Keratinocyte (primary cell): ENCODE results near the gene HOXB6.

Experiments used
- CTCF ChIP-seq, 3 experiments: IDR thresholded peaks in 1 of 3; conservative IDR thresholded peaks in 1 of 3; optimal IDR thresholded peaks in 1 of 3; 2 replicates in 2 of 3; 3 replicates in 1 of 3; pipeline versions ENCODE3 to v1.5.1; 2011; ENCODE audit warnings: low read length in 3 of 3, mild to moderate bottlenecking in 3 of 3, moderate library complexity in 2 of 3, control low read depth in 1 of 3, inconsistent platforms in 1 of 3; ENCODE audit not compliant: insufficient read depth in 2 of 3; ENCODE audit errors: extremely low read depth in 1 of 3
- EZH2 ChIP-seq: IDR thresholded peaks from one replicate; pipeline ENCODE4 v1.6.1; 2012; ENCODE audit warnings: inconsistent platforms, mild to moderate bottlenecking, low read length, moderate library complexity

- TF ChIP-seq EZH2 (no peak), CTCF (optimal IDR thresholded peaks at IDR 0.05 in 1 of 3, IDR thresholded peaks at IDR 0.05 in 1 of 3, conservative IDR thresholded peaks at IDR 0.05 in 1 of 3; ENCODE audit: extremely low read depth in 1 of 3, insufficient read depth in 2 of 3, low read length in 3 of 3) (no peak)
Observed at GRCh38 chr17:48639136-48639535, 34.4 kb upstream of the HOXB6 start.
